ENCODE data around the gene UBE2V1.

DNA sequence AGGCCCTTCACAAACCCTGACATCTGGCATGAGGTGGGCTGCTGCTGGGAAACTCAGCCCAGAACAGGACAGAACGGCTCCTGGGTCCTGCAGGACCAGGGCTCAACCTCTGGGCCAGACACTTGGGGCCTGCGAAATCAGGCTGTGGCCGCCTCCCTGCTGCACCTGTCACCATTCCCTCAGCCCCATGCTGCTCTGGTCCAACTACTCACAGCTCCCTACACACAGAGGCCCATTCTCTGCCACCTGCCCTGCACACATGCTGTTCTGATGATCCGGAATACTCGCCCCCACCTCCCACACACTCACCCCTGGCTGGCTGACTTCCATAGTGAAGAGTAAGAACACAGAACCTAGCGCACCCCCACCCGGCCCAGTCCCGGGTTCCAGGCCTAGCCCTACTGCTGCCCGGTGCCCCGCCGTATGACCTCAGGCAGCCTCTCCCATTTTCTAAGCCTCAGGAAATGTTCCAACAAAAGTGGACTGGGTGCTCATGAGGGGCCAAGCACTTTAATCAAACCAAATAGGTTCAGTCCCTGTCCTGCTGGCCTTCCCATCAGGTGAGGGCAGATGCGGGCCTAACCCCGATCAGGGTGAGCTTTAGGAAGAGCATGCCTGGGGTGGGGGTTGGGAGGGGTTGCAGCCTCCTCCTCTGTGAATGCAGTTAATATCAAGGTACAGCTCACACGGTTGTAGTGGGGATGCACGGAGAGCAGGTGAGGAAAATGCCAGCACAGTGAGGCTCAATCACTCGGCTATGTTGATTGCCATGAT, 36.7 kb upstream of the UBE2V1 start:
- TF ChIP-seq, protein P1, sequence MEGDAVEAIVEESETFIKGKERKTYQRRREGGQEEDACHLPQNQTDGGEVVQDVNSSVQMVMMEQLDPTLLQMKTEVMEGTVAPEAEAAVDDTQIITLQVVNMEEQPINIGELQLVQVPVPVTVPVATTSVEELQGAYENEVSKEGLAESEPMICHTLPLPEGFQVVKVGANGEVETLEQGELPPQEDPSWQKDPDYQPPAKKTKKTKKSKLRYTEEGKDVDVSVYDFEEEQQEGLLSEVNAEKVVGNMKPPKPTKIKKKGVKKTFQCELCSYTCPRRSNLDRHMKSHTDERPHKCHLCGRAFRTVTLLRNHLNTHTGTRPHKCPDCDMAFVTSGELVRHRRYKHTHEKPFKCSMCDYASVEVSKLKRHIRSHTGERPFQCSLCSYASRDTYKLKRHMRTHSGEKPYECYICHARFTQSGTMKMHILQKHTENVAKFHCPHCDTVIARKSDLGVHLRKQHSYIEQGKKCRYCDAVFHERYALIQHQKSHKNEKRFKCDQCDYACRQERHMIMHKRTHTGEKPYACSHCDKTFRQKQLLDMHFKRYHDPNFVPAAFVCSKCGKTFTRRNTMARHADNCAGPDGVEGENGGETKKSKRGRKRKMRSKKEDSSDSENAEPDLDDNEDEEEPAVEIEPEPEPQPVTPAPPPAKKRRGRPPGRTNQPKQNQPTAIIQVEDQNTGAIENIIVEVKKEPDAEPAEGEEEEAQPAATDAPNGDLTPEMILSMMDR (IDR thresholded peaks at IDR 0.05), result no peak
- no peak for TF ChIP-seq NRF1 (IDR thresholded peaks at IDR 0.05; ENCODE audit: low read depth, low read length)
- TF ChIP-seq MXI1 (IDR thresholded peaks at IDR 0.05; ENCODE audit: low read depth, low read length), result no peak
- TF ChIP-seq FOXM1 (IDR thresholded peaks at IDR 0.05; ENCODE audit: low read depth), result no peak
- TF ChIP-seq FOXJ3 (CRISPR knock-in tag; IDR thresholded peaks at IDR 0.05), result no peak
- TF ChIP-seq RXRA (IDR thresholded peaks at IDR 0.05; ENCODE audit: borderline replicate concordance, low read depth), result no peak
- TF ChIP-seq EP300 (IDR thresholded peaks at IDR 0.05; ENCODE audit: borderline replicate concordance in 1 of 2, low read depth in 1 of 2, low read length in 1 of 2), result no peak

All from SK-N-SH (cell line).